OCI-LY7 (cell line): ENCODE measurements around the gene TASP1. TPM values are rescaled to one million over a fixed set of nuclear protein-coding genes. Genes with fewer than 3 reads are reported as not detected.
A peak's percentile ranks its signal among the peaks of the same experiment; 100 is the strongest.
"Not testable (repeated sequence)": the region's sequence is repeated elsewhere in the genome, so short reads cannot be mapped to it uniquely, and the experiment has no call there.

Source experiments
- BruUV-seq: library from RNA; stranded (reverse); fragments of 400-500 nt; replicated peaks from 2 replicates; lab custom pipeline; 2021; lab: Mats Ljungman, UMichigan
- CTCF ChIA-PET: fragments of 300-600 bp; sonication (Branson Sonifier 250); formaldehyde crosslinking; loops from one replicate; lab custom pipeline; 2022; ENCODE audit warnings: antibody characterized with exemption; ENCODE audit not compliant: unreplicated experiment; lab: Charles Lee
- POLR2A ChIA-PET: fragments of 300-600 bp; sonication (Branson Sonifier 250); formaldehyde crosslinking; loops from one replicate; lab custom pipeline; 2022; ENCODE audit warnings: antibody characterized with exemption; lab: Charles Lee
- DNase-seq: peaks from one replicate; pipeline ENCODE4 v3.0.0-alpha.2; 2015; ENCODE audit warnings: low spot score
- H2AFZ ChIP-seq: fragments of 200-600 bp; sonication (generic), shearing (Covaris generic); 2 replicates; pipeline ENCODE4 v1.6.1; 2014; ENCODE audit warnings: mild to moderate bottlenecking, antibody characterized with exemption, low read length, moderate library complexity
- H3K27ac ChIP-seq: fragments of 200-600 bp; sonication (generic); 2 replicates; pipeline ENCODE4 v1.5.1; 2014; ENCODE audit warnings: mixed run types, low read depth, mild to moderate bottlenecking, moderate library complexity, low read length, inconsistent platforms; ENCODE audit not compliant: poor library complexity, severe bottlenecking
- H3K36me3 ChIP-seq: fragments of 200-600 bp; sonication (generic); 2 replicates; pipeline ENCODE4 v1.6.1; 2014; ENCODE audit warnings: mild to moderate bottlenecking, antibody characterized with exemption, low read length, moderate library complexity, mixed read lengths; ENCODE audit not compliant: insufficient read depth
- H3K4me1 ChIP-seq: fragments of 200-600 bp; sonication (generic); 2 replicates; pipeline ENCODE4 v1.5.1; 2014; ENCODE audit warnings: mild to moderate bottlenecking, low read length; ENCODE audit not compliant: insufficient read depth, poor library complexity, severe bottlenecking
- H3K4me2 ChIP-seq: fragments of 200-600 bp; sonication (generic); 2 replicates; pipeline ENCODE4 v1.6.1; 2014; ENCODE audit warnings: mild to moderate bottlenecking, low read length
- H3K4me3 ChIP-seq: fragments of 200-600 bp; sonication (generic); 2 replicates; pipeline ENCODE4 v1.5.1; 2014; ENCODE audit warnings: mild to moderate bottlenecking, low read depth, low read length; ENCODE audit not compliant: poor library complexity, severe bottlenecking
- H3K79me2 ChIP-seq: fragments of 200-600 bp; sonication (generic); 2 replicates; pipeline ENCODE4 v1.6.1; 2016; ENCODE audit warnings: low read depth, mild to moderate bottlenecking, low read length, moderate library complexity, mixed read lengths; ENCODE audit not compliant: insufficient read depth
- H3K9me2 ChIP-seq: fragments of 200-600 bp; sonication (generic); 2 replicates; pipeline ENCODE4 v1.6.1; 2016; ENCODE audit warnings: mild to moderate bottlenecking, low read length, mixed read lengths; ENCODE audit not compliant: insufficient read depth
- H3K9me3 ChIP-seq: fragments of 200-600 bp; sonication (generic); 2 replicates; pipeline ENCODE4 v1.6.1; 2014; ENCODE audit warnings: mild to moderate bottlenecking, mixed run types, low read length, mixed read lengths
- H4K20me1 ChIP-seq: fragments of 200-600 bp; sonication (generic); 2 replicates; pipeline ENCODE4 v1.6.1; 2014; ENCODE audit warnings: mild to moderate bottlenecking, antibody characterized with exemption, low read length, moderate library complexity, mixed read lengths; ENCODE audit not compliant: insufficient read depth
- EZH2phosphoT487 ChIP-seq: fragments of 200-600 bp; sonication (generic); IDR thresholded peaks from 2 replicates; pipeline ENCODE4 v1.6.1; 2018; ENCODE audit warnings: low read depth, borderline replicate concordance, mild to moderate bottlenecking, mixed run types, antibody characterized with exemption, low read length, moderate library complexity, mixed read lengths
- intact Hi-C: fragments of 100-400 bp; cut with micrococcal nuclease; formaldehyde crosslinking; loops from one replicate; pipeline ENCODE4 v1.10.0; 2022; ENCODE audit not compliant: unreplicated experiment
- total RNA-seq, 2 experiments: library from RNA; depleted of rRNA in 1 of 2; stranded (reverse); fragments of >200 nt in 1 of 2; shearing (Covaris generic) in 1 of 2; gene quantifications; 2 replicates each; pipeline ENCODE4 v1.2.3, GENCODE V29; 2014 to 2022
- TF ChIP-seq, protein P1 (sequence below): fragments of 200-600 bp; sonication (generic); conservative IDR thresholded peaks from 2 replicates; pipeline ENCODE4 v1.5.1; 2014; ENCODE audit warnings: mild to moderate bottlenecking, antibody characterized with exemption, low read length, moderate library complexity, mixed read lengths

TASP1 gene
- total RNA-seq, 2 experiments from 2014 or later: 12.9 to 15.5 TPM

DNA sequence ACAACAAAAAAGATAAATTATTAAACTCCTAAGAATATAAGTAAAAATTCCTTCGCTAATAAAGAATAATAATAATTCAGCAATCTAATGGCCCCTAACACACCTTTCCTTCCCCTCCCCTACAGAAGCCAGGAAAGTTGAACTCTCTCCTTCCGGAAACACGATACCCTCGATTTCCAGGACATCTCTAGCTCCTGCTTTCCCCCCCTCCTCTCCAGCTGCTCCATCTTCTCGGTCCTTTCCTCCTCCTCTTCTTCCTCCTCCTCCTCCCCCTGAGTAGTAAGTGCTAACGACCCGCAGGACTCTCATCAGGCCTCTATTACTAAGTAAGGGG, 603 bp downstream of the TASP1 start:
- no peak overlapping the region for H3K27ac ChIP-seq
- POLR2A ChIA-PET: no interaction called here

DNA sequence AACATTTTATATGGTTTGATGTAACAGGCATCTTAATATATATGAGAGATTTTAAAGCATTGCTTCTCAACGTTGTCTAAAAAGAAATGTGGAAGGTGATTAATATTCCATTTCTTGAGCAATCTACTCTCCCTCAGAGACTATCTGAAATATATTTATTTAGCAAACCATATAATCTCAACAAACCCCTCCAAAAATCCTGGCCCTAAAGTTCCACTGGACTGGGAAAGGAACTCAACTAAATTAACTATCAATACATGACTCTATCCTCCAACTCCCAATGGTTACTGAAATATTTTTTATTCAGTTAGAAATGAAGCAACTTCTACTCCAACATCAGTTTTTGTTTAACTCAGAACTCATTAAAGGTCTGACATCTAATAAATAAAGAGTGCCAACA, 6.3 kb downstream of the TASP1 start:
- H3K9me2 ChIP-seq: no peaks in the 10 kb centered on the region
- H3K4me3 ChIP-seq: no peak overlapping the region
- H4K20me1 ChIP-seq: no peaks in the 10 kb centered on the region
- TF ChIP-seq EZH2phosphoT487: no peak
- TF ChIP-seq, protein P1, sequence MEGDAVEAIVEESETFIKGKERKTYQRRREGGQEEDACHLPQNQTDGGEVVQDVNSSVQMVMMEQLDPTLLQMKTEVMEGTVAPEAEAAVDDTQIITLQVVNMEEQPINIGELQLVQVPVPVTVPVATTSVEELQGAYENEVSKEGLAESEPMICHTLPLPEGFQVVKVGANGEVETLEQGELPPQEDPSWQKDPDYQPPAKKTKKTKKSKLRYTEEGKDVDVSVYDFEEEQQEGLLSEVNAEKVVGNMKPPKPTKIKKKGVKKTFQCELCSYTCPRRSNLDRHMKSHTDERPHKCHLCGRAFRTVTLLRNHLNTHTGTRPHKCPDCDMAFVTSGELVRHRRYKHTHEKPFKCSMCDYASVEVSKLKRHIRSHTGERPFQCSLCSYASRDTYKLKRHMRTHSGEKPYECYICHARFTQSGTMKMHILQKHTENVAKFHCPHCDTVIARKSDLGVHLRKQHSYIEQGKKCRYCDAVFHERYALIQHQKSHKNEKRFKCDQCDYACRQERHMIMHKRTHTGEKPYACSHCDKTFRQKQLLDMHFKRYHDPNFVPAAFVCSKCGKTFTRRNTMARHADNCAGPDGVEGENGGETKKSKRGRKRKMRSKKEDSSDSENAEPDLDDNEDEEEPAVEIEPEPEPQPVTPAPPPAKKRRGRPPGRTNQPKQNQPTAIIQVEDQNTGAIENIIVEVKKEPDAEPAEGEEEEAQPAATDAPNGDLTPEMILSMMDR: no peak
- CTCF ChIA-PET: no interaction called here
- H3K36me3 ChIP-seq: no peaks in the 10 kb centered on the region
- DNase-seq: no peak
- H3K4me1 ChIP-seq: peaks cover 2% of the 10 kb centered on the region
- peaks cover 17% of the 10 kb centered on the region; the same call in 1 of the 2 replicates for H3K79me2 ChIP-seq
- no peaks in the 10 kb centered on the region for H3K9me3 ChIP-seq
- intact Hi-C loops: loop anchor here (10.0 kb wide), 1 partner anchor 152 kb away; the partner anchor contains the start of genes ESF1 and NDUFAF5
- BruUV-seq: no TSS peak
- POLR2A ChIA-PET: interaction anchor here (0.7 kb wide), 2 partner anchors 40 to 156 kb away, joined by 3 read pairs; no protein-coding TSS in a partner anchor
- no peak overlapping the region for H3K27ac ChIP-seq
- H2AFZ ChIP-seq: no peak overlapping the region
- H3K4me2 ChIP-seq: no peak overlapping the region

More for the DNA sequence above, 603 bp downstream of the TASP1 start:
- Histone ChIP-seq H3K4me1 (peaks cover 12% of the 10 kb centered on the region), H3K4me2 (peak overlapping the region; percentile 81), H3K9me2 (no peaks in the 10 kb centered on the region), H3K9me3 (no peaks in the 10 kb centered on the region), H4K20me1 (no peaks in the 10 kb centered on the region), H2AFZ (peak overlapping the region; percentile 98), H3K36me3 (no peaks in the 10 kb centered on the region), H3K79me2 (peaks cover 23% of the 10 kb centered on the region; the same call in 1 of the 2 replicates), H3K4me3 (peak overlapping the region; percentile 92)
- TF ChIP-seq, protein P1: no peak
- TF ChIP-seq EZH2phosphoT487: no peak
- BruUV-seq: no TSS peak
- CTCF ChIA-PET: no interaction called here
- intact Hi-C loops: loop anchor here (10.0 kb wide), 1 partner anchor 147 kb away; the partner anchor contains the start of genes ESF1 and NDUFAF5
- no peak for DNase-seq

DNA sequence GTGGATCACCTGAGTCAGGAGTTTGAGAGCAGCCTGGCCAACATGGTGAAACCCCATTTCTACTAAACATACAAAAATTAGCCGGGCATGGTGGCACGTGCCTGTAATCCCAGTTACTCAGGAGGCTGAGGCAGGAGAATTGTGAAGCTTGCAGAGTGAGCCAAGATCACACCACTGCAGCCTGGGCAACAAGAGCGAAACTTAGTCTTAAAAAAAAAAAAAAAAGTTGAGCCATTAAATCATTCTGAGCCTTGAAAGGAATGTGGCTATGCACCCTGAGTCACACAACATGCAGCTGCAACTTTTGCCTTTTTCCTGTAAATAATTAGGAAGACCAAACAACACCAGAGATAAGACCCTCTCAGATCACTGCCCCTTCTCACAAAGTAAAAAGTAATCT, 11.2 kb downstream of the TASP1 start:
- H3K9me2 ChIP-seq, H3K4me3 ChIP-seq, H4K20me1 ChIP-seq, H2AFZ ChIP-seq, H3K79me2 ChIP-seq, CTCF ChIA-PET, H3K36me3 ChIP-seq, BruUV-seq, DNase-seq, H3K27ac ChIP-seq, H3K4me1 ChIP-seq, H3K4me2 ChIP-seq, intact Hi-C loops, H3K9me3 ChIP-seq: not testable (repeated sequence)
- POLR2A ChIA-PET: interaction anchor here (0.8 kb wide), 1 partner anchor 54 kb away, joined by 3 read pairs; no protein-coding TSS in a partner anchor
